RWPE2 (cell line): ENCODE measurements around the gene TMEM89.

Experiments
- ATAC-seq: fragments of 200-7000 bp; cut with Tn5 transposase; 3 replicates; pipeline ENCODE4 v1.9.1; 2021; ENCODE audit warnings: low read depth
- DNase-seq: peaks from one replicate; pipeline ENCODE4 v3.0.0-alpha.2; 2020; ENCODE audit warnings: low spot score
- H3K27ac ChIP-seq: fragments of 450-650 bp; 2 replicates; pipeline ENCODE4 v1.5.1; 2017; ENCODE audit warnings: mild to moderate bottlenecking; ENCODE audit not compliant: poor library complexity, severe bottlenecking
- H3K27me3 ChIP-seq: fragments of 250-450 bp; sonication (Bioruptor Pico); 2 replicates; pipeline ENCODE4 v1.5.1; 2021; ENCODE audit warnings: mild to moderate bottlenecking, moderate library complexity; ENCODE audit not compliant: insufficient read depth, poor library complexity, severe bottlenecking
- H3K36me3 ChIP-seq: fragments of 250-450 bp; sonication (Bioruptor Pico); 2 replicates; pipeline ENCODE4 v1.5.1; 2020; ENCODE audit warnings: low read depth, mild to moderate bottlenecking, moderate library complexity
- H3K4me1 ChIP-seq: fragments of 250-450 bp; sonication (Bioruptor Pico); 2 replicates; pipeline ENCODE4 v1.5.1; 2021; ENCODE audit warnings: mild to moderate bottlenecking, moderate library complexity; ENCODE audit not compliant: insufficient read depth, poor library complexity, severe bottlenecking
- H3K4me3 ChIP-seq: fragments of 250-450 bp; sonication (Bioruptor Pico); 2 replicates; pipeline ENCODE4 v1.5.1; 2021; ENCODE audit warnings: mild to moderate bottlenecking, moderate library complexity; ENCODE audit not compliant: severe bottlenecking
- H3K9me3 ChIP-seq: fragments of 250-450 bp; sonication (Bioruptor Pico); 2 replicates; pipeline ENCODE4 v1.5.1; 2021; ENCODE audit warnings: mild to moderate bottlenecking, moderate library complexity; ENCODE audit not compliant: severe bottlenecking
- CTCF ChIP-seq: fragments of 450-650 bp; IDR thresholded peaks from one replicate; pipeline ENCODE4 v1.5.1; 2017; ENCODE audit warnings: mild to moderate bottlenecking, moderate library complexity; ENCODE audit not compliant: poor library complexity, severe bottlenecking

Gene TMEM89

DNA sequence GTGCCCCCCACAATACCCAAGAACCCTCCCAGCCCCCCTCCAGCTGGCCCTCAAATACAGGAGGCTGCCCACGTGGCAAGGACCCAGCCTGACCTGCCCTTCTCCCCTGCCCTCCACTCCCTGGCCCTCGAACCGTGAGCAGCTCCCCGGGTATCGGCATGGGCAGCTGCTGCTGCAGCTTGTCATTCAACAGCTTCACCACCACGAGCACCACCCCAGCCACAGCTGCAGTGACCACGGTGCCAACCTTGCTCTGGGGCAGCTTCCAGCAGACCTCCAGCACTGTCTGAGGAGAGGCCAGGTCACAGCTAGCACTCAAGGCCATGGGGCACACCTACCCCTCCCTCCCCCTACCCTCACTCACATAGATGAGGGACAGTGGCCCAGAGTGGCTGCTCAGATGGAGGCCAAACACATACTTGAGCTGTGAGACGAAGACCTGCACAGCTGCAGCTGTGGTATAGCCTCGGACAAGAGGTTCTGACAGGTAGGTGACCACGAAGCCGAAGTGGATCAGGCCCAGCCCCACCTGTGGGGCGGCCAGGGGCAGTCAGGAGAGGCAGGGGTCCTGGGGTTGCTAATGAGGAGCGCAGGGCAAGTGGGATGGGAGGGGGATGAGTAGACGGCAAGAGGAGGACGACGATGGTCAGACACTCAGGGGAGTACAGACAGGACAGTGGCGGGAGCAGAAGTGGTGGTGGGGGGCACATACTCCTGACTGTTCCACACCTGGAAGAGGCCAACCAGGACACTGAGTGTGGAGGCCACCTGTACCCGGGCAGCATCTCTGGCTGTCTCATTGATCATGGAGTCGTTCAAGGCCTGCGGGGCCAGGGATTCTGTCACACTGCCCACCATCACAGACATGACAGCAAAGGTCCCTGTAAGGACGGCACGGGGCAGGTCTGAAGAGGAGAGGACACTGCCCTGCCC is 10.2 kb upstream of the TMEM89 start:
- Histone ChIP-seq H3K27ac (no peak overlapping the region), H3K4me3 (no peak overlapping the region), H3K4me1 (peaks cover 10% of the 10 kb centered on the region), H3K36me3 (peaks cover 70% of the 10 kb centered on the region), H3K27me3 (no peaks in the 10 kb centered on the region), H3K9me3 (no peaks in the 10 kb centered on the region)
- peak; percentile 52 for DNase-seq
- TF ChIP-seq CTCF: no peak
- no peak for ATAC-seq

DNA sequence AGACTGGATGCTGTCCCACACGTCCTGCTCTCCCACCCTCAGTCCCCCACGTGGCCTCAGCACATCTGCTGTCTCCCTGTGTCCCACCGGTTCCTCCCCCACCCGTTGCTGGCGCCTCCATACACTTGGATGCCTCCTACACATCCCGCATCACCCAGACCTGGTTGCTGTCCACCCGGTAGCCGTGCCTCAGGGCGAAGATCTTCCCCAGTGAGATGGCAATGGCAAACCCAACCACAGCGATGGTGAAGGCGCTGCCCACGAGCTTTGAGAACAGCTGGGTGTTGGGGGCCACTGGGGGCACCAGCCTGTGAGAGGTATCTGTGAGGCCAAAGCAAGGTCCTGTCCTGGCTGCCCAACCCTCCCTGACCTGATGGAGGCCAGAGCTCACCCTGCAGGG is 9.3 kb upstream of the TMEM89 start:
- peaks cover 75% of the 10 kb centered on the region for H3K36me3 ChIP-seq
- H3K27ac ChIP-seq: no peak overlapping the region
- TF ChIP-seq CTCF: no peak
- ATAC-seq: no peak
- DNase-seq: peak; percentile 54
- peaks cover 4% of the 10 kb centered on the region for H3K4me1 ChIP-seq
- H3K27me3 ChIP-seq: no peaks in the 10 kb centered on the region
- no peaks in the 10 kb centered on the region for H3K9me3 ChIP-seq
- H3K4me3 ChIP-seq: no peak overlapping the region

GRCh38 chr3:48630407-48630806 is 8.8 kb upstream of the TMEM89 start:
- H3K4me1 ChIP-seq: peaks cover 4% of the 10 kb centered on the region
- no peak overlapping the region for H3K27ac ChIP-seq
- no peaks in the 10 kb centered on the region for H3K27me3 ChIP-seq
- DNase-seq (peak; percentile 58), ATAC-seq (no peak)
- H3K9me3 ChIP-seq: no peaks in the 10 kb centered on the region
- peaks cover 80% of the 10 kb centered on the region for H3K36me3 ChIP-seq
- H3K4me3 ChIP-seq: no peak overlapping the region
- TF ChIP-seq CTCF: no peak

DNA sequence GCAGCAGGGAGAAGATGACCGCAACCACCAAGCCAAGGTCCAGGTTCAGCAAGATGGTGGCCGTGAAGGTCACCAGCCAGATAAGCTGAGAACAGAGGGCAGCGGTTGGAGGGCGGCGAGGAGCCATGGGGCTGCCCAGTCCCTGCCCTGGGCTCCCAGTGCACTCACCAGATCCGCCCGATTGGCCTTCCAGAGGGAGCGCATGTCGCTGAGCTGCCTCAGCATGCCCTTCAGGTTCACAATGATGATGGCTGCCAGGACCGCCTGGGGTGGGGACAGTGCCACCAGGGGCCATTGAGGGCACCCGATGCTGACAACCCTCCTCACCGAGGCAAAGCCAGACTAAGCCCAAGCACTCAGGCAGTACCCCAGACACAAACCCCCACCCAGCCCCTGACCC is 8.3 kb upstream of the TMEM89 start:
- Histone ChIP-seq H3K27me3 (no peaks in the 10 kb centered on the region), H3K4me3 (no peak overlapping the region), H3K36me3 (peaks cover 85% of the 10 kb centered on the region), H3K4me1 (peaks cover 4% of the 10 kb centered on the region), H3K27ac (no peak overlapping the region), H3K9me3 (no peaks in the 10 kb centered on the region)
- no peak for TF ChIP-seq CTCF
- DNase-seq (peak; percentile 56), ATAC-seq (no peak)

- no peak for DNase-seq
- Histone ChIP-seq H3K27ac (no peak overlapping the region), H3K4me3 (no peak overlapping the region), H3K4me1 (no peaks in the 10 kb centered on the region), H3K9me3 (no peaks in the 10 kb centered on the region), H3K36me3 (peaks cover 78% of the 10 kb centered on the region), H3K27me3 (no peaks in the 10 kb centered on the region)
- TF ChIP-seq CTCF: no peak
- no peak for ATAC-seq
These were observed 6.9 kb upstream of the TMEM89 start for GRCh38 chr3:48628277-48629017.
